OCI-LY7 (cell line): ENCODE measurements around the gene BAG5. TPM values are rescaled to one million over a fixed set of nuclear protein-coding genes. Genes with fewer than 3 reads are reported as not detected.

Experiments used
- BruUV-seq: library from RNA; stranded (reverse); fragments of 400-500 nt; replicated peaks from 2 replicates; lab custom pipeline; 2021; lab: Mats Ljungman, UMichigan
- CTCF ChIA-PET: fragments of 300-600 bp; sonication (Branson Sonifier 250); formaldehyde crosslinking; loops from one replicate; lab custom pipeline; 2022; ENCODE audit warnings: antibody characterized with exemption; ENCODE audit not compliant: unreplicated experiment; lab: Charles Lee
- POLR2A ChIA-PET: fragments of 300-600 bp; sonication (Branson Sonifier 250); formaldehyde crosslinking; loops from one replicate; lab custom pipeline; 2022; ENCODE audit warnings: antibody characterized with exemption; lab: Charles Lee
- DNase-seq: peaks from one replicate; pipeline ENCODE4 v3.0.0-alpha.2; 2015; ENCODE audit warnings: low spot score
- H2AFZ ChIP-seq: fragments of 200-600 bp; sonication (generic), shearing (Covaris generic); 2 replicates; pipeline ENCODE4 v1.6.1; 2014; ENCODE audit warnings: mild to moderate bottlenecking, antibody characterized with exemption, low read length, moderate library complexity
- H3K27ac ChIP-seq: fragments of 200-600 bp; sonication (generic); 2 replicates; pipeline ENCODE4 v1.5.1; 2014; ENCODE audit warnings: mixed run types, low read depth, mild to moderate bottlenecking, moderate library complexity, low read length, inconsistent platforms; ENCODE audit not compliant: poor library complexity, severe bottlenecking
- H3K36me3 ChIP-seq: fragments of 200-600 bp; sonication (generic); 2 replicates; pipeline ENCODE4 v1.6.1; 2014; ENCODE audit warnings: mild to moderate bottlenecking, antibody characterized with exemption, low read length, moderate library complexity, mixed read lengths; ENCODE audit not compliant: insufficient read depth
- H3K4me1 ChIP-seq: fragments of 200-600 bp; sonication (generic); 2 replicates; pipeline ENCODE4 v1.5.1; 2014; ENCODE audit warnings: mild to moderate bottlenecking, low read length; ENCODE audit not compliant: insufficient read depth, poor library complexity, severe bottlenecking
- H3K4me2 ChIP-seq: fragments of 200-600 bp; sonication (generic); 2 replicates; pipeline ENCODE4 v1.6.1; 2014; ENCODE audit warnings: mild to moderate bottlenecking, low read length
- H3K4me3 ChIP-seq: fragments of 200-600 bp; sonication (generic); 2 replicates; pipeline ENCODE4 v1.5.1; 2014; ENCODE audit warnings: mild to moderate bottlenecking, low read depth, low read length; ENCODE audit not compliant: poor library complexity, severe bottlenecking
- H3K79me2 ChIP-seq: fragments of 200-600 bp; sonication (generic); 2 replicates; pipeline ENCODE4 v1.6.1; 2016; ENCODE audit warnings: low read depth, mild to moderate bottlenecking, low read length, moderate library complexity, mixed read lengths; ENCODE audit not compliant: insufficient read depth
- H3K9me2 ChIP-seq: fragments of 200-600 bp; sonication (generic); 2 replicates; pipeline ENCODE4 v1.6.1; 2016; ENCODE audit warnings: mild to moderate bottlenecking, low read length, mixed read lengths; ENCODE audit not compliant: insufficient read depth
- H3K9me3 ChIP-seq: fragments of 200-600 bp; sonication (generic); 2 replicates; pipeline ENCODE4 v1.6.1; 2014; ENCODE audit warnings: mild to moderate bottlenecking, mixed run types, low read length, mixed read lengths
- H4K20me1 ChIP-seq: fragments of 200-600 bp; sonication (generic); 2 replicates; pipeline ENCODE4 v1.6.1; 2014; ENCODE audit warnings: mild to moderate bottlenecking, antibody characterized with exemption, low read length, moderate library complexity, mixed read lengths; ENCODE audit not compliant: insufficient read depth
- EZH2phosphoT487 ChIP-seq: fragments of 200-600 bp; sonication (generic); IDR thresholded peaks from 2 replicates; pipeline ENCODE4 v1.6.1; 2018; ENCODE audit warnings: low read depth, borderline replicate concordance, mild to moderate bottlenecking, mixed run types, antibody characterized with exemption, low read length, moderate library complexity, mixed read lengths
- intact Hi-C: fragments of 100-400 bp; cut with micrococcal nuclease; formaldehyde crosslinking; loops from one replicate; pipeline ENCODE4 v1.10.0; 2022; ENCODE audit not compliant: unreplicated experiment
- total RNA-seq, 2 experiments: library from RNA; depleted of rRNA in 1 of 2; stranded (reverse); fragments of >200 nt in 1 of 2; shearing (Covaris generic) in 1 of 2; gene quantifications; 2 replicates each; pipeline ENCODE4 v1.2.3, GENCODE V29; 2014 to 2022
- TF ChIP-seq, protein P1 (sequence below): fragments of 200-600 bp; sonication (generic); conservative IDR thresholded peaks from 2 replicates; pipeline ENCODE4 v1.5.1; 2014; ENCODE audit warnings: mild to moderate bottlenecking, antibody characterized with exemption, low read length, moderate library complexity, mixed read lengths

BAG5 gene
- total RNA-seq, 2 experiments from 2014 or later = 29.2 to 38.7 TPM

DNA sequence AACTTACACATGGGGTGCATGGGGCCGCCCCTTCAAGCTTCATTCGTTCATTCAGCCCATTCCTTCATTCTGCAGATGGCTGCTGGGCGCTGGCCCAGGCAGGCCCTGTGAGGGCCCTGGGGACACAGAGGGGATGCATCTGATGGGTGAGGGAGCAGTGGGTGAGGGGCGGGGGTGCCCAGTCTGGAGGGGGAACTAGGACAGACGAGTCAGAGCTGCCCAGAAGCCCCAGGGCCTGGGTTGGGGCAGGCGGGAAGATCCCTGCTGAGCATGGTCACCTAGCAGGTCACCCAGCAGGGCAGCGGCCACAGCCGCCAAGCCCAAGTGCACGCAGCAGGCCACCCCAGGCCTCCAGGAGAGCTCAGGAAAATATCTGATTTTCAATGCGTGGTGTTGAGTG is 19.3 kb downstream of the BAG5 start:
- H3K4me1 ChIP-seq = no peaks in the 10 kb centered on the region
- ChIA-PET POLR2A (no interaction called here), CTCF (no interaction called here)
- H3K27ac ChIP-seq = no peak overlapping the region
- DNase-seq = no peak
- H3K9me2 ChIP-seq = no peaks in the 10 kb centered on the region
- H3K9me3 ChIP-seq = no peaks in the 10 kb centered on the region
- H3K4me3 ChIP-seq = no peak overlapping the region
- H3K79me2 ChIP-seq = no peaks in the 10 kb centered on the region
- H3K36me3 ChIP-seq = no peaks in the 10 kb centered on the region
- TF ChIP-seq, protein P1, sequence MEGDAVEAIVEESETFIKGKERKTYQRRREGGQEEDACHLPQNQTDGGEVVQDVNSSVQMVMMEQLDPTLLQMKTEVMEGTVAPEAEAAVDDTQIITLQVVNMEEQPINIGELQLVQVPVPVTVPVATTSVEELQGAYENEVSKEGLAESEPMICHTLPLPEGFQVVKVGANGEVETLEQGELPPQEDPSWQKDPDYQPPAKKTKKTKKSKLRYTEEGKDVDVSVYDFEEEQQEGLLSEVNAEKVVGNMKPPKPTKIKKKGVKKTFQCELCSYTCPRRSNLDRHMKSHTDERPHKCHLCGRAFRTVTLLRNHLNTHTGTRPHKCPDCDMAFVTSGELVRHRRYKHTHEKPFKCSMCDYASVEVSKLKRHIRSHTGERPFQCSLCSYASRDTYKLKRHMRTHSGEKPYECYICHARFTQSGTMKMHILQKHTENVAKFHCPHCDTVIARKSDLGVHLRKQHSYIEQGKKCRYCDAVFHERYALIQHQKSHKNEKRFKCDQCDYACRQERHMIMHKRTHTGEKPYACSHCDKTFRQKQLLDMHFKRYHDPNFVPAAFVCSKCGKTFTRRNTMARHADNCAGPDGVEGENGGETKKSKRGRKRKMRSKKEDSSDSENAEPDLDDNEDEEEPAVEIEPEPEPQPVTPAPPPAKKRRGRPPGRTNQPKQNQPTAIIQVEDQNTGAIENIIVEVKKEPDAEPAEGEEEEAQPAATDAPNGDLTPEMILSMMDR = no peak
- TF ChIP-seq EZH2phosphoT487 = no peak
- no TSS peak for BruUV-seq
- H2AFZ ChIP-seq = no peak overlapping the region
- intact Hi-C loops = no loop called here
- H3K4me2 ChIP-seq = no peak overlapping the region
- H4K20me1 ChIP-seq = no peaks in the 10 kb centered on the region

DNA sequence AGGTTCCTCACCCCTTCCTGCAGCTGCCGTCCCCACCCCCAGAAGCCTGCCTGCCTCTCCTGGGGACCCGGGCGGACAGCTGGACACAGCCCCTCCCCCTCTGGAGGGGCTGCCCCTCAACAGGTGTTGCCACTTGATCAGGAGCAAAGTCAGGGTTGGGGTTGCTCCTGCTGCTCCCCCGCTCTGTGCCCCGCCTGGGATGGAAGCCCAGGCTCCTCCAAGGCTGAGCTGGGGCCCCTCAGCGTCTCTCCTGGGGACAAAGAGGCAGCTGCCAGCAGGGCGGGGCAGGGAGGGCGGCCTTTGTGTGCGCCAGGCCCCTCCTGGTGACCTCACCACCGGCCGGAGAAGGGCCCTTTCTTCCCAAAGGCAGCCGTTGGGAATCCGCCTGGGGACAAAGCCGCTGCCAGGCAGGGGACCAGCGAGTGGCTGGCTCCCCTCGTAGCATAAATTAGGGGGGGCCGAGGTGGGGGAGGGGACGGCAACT is 19.8 kb downstream of the BAG5 start:
- Histone ChIP-seq H3K27ac (no peak overlapping the region), H3K79me2 (no peaks in the 10 kb centered on the region), H2AFZ (no peak overlapping the region), H3K9me2 (no peaks in the 10 kb centered on the region), H3K36me3 (no peaks in the 10 kb centered on the region), H3K4me1 (no peaks in the 10 kb centered on the region), H3K4me3 (no peak overlapping the region), H3K4me2 (no peak overlapping the region), H4K20me1 (no peaks in the 10 kb centered on the region), H3K9me3 (no peaks in the 10 kb centered on the region)
- intact Hi-C loops = no loop called here
- ChIA-PET CTCF (no interaction called here), POLR2A (no interaction called here)
- TF ChIP-seq, protein P1 = no peak
- no peak for TF ChIP-seq EZH2phosphoT487
- no peak for DNase-seq
- BruUV-seq = no TSS peak

DNA sequence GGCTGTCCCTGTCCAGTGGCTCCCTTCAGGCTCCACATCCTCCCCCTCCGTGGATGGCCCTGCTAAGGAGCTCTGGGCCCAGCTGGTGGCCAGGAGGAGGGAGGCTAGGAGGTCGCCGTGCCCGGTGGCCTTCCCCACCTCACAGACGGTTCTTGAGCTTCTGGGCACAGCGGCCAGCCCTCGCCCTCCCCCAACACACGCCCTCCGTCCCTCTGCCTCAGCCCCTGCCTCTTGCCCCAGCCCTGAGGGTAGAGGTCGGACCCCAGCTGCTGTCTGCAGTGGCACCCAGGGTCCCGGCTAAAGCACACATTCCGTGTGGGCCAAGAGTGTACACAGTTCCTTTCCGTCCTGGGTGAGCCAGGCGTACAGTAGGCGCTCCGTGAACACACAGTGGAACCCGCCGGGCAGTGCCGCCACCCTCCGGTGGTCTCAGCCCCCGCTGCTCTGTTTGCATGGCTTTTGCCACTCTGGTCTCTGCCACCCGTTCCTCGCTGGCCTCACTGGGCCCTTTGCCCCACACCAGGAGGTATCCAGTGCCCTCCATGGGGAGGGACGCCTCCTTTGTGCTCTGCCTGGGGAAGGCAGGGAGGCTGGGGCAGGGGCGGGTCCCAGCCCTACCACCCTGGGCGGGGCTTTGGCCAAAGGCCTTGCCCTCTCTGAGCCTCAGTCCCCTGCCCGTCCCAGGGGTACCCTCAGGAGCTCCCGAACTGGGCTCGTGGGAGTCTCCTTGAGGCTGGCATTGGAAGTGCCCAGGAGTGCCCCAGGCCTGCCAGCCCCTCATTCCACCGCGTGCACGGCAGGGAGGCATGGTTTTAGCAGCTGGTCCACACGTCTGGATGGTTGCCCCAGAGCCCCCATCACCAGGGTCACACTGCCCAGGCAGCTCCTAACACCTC is 20.5 kb downstream of the BAG5 start:
- H3K79me2 ChIP-seq = no peaks in the 10 kb centered on the region
- POLR2A ChIA-PET = no interaction called here

More for the DNA sequence above, 20.5 kb downstream of the BAG5 start:
- no peaks in the 10 kb centered on the region for H3K9me3 ChIP-seq
- DNase-seq = no peak
- no peak for TF ChIP-seq EZH2phosphoT487
- TF ChIP-seq, protein P1 = no peak
- H3K4me3 ChIP-seq = no peak overlapping the region
- intact Hi-C loops = no loop called here
- H3K4me1 ChIP-seq = no peaks in the 10 kb centered on the region
- no peak overlapping the region for H2AFZ ChIP-seq
- no peaks in the 10 kb centered on the region for H3K9me2 ChIP-seq
- H3K4me2 ChIP-seq = no peak overlapping the region
- H4K20me1 ChIP-seq = no peaks in the 10 kb centered on the region; the same call in 1 of the 2 replicates
- CTCF ChIA-PET = no interaction called here
- H3K36me3 ChIP-seq = no peaks in the 10 kb centered on the region
- BruUV-seq = no TSS peak
- H3K27ac ChIP-seq = no peak overlapping the region
